Lower lobe of right lung (tissue), 2 donors: ENCODE measurements around the gene DNAH3. TPM values are rescaled to one million over a fixed set of nuclear protein-coding genes. Genes with fewer than 3 reads are reported as not detected.
"Not testable (repeated sequence)": the region's sequence is repeated elsewhere in the genome, so short reads cannot be mapped to it uniquely, and the experiment has no call there.

Experiments used
- ATAC-seq, 2 donors: fragments of 200-7000 bp; cut with Tn5 transposase; one replicate each; pipeline ENCODE4 v1.9.1; 2020 to 2022; ENCODE audit warnings: mild to moderate bottlenecking in 2 of 2, moderate library complexity in 2 of 2
- DNase-seq: peaks from one replicate; pipeline ENCODE4 v3.0.0-alpha.2; 2020
- H3K27ac ChIP-seq: fragments of 200-600 bp; one replicate; pipeline ENCODE4 v1.8.0; 2022
- H3K27me3 ChIP-seq: fragments of 200-600 bp; one replicate; pipeline ENCODE4 v1.8.0; 2022; ENCODE audit warnings: low read depth
- H3K36me3 ChIP-seq: fragments of 200-600 bp; one replicate; pipeline ENCODE4 v1.8.0; 2022; ENCODE audit warnings: mild to moderate bottlenecking
- H3K4me1 ChIP-seq: fragments of 200-600 bp; one replicate; pipeline ENCODE4 v1.8.0; 2022
- H3K4me3 ChIP-seq: fragments of 200-600 bp; one replicate; pipeline ENCODE4 v1.8.0; 2022; ENCODE audit warnings: mild to moderate bottlenecking
- H3K9me3 ChIP-seq: fragments of 200-600 bp; one replicate; pipeline ENCODE4 v1.8.0; 2022
- CTCF ChIP-seq: fragments of 200-600 bp; IDR thresholded peaks from one replicate; pipeline ENCODE4 v1.8.0; 2022; ENCODE audit warnings: antibody characterized with exemption, mild to moderate bottlenecking
- intact Hi-C: fragments of 100-400 bp; cut with DNase I; formaldehyde crosslinking; loops from one replicate; pipeline ENCODE4 v1.11.0; 2022
- total RNA-seq: library from RNA; stranded (reverse); fragmentation: NEBNext Ultra II Directional; extraction: Animal tissue kit (Norgen Biotek cat#: 25700); gene quantifications from one replicate; pipeline ENCODE4 v1.2.1, GENCODE V29; 2021
- donor health status: DM: no; HTN: yes; CAD: no; lungs with severe emphysema.

DNAH3 gene
- total RNA-seq, 1 donor from 2014 or later: 10.9 TPM

DNA sequence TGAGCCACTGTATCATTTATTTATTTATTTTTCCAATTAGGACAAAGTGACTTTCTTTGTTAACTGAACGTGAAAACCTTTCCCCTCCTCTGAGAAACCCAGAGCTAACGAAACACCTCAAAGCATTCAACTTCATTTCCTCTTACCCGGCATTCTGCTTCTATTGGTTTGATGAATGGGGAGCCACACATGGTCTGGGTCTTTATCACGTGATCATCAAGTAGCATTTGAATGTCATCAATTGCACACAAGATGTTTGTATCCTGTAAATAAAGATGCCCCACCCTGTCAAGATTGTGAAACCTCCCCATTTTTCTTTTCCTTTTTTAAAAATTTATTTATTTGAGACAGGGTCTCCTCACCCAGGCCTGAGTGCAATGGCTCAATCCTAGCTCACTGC, 80.1 kb downstream of the DNAH3 start:
- Histone ChIP-seq H3K4me1 (no peaks in the 10 kb centered on the region), H3K27ac (no peak overlapping the region), H3K36me3 (no peaks in the 10 kb centered on the region), H3K9me3 (no peaks in the 10 kb centered on the region), H3K4me3 (no peak overlapping the region), H3K27me3 (no peaks in the 10 kb centered on the region)
- DNase-seq (no peak), ATAC-seq (no peak)
- TF ChIP-seq CTCF: no peak
- intact Hi-C loops: no loop called here

DNA sequence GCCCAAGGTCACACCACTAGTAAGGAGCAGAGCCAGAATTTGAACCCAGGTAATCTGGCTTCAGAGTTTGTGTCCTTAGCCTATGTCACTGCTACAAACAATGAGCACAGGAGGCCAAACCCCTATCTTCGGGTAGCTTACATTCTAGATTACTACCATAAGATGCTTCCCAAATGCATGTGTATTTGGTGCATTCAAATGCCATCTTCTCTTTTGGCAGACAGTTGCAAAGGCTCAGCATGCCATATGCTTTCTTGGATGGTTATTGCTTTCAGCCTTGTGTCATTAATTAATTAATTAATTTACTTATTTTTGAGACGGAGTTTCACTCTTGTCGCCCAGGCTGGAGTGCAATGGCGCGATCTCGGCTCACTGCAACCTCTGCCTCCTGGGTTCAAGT, 80.7 kb downstream of the DNAH3 start:
- ATAC-seq: no peak
- H3K27ac ChIP-seq: no peak overlapping the region
- H3K4me1 ChIP-seq: no peaks in the 10 kb centered on the region
- DNase-seq: no peak
- no peaks in the 10 kb centered on the region for H3K36me3 ChIP-seq
- TF ChIP-seq CTCF: no peak
- H3K4me3 ChIP-seq: no peak overlapping the region
- intact Hi-C loops: no loop called here
- no peaks in the 10 kb centered on the region for H3K9me3 ChIP-seq
- no peaks in the 10 kb centered on the region for H3K27me3 ChIP-seq

- Histone ChIP-seq H3K4me3 (no peak overlapping the region), H3K36me3 (no peaks in the 10 kb centered on the region), H3K27ac (no peak overlapping the region), H3K9me3 (no peaks in the 10 kb centered on the region), H3K27me3 (no peaks in the 10 kb centered on the region), H3K4me1 (no peaks in the 10 kb centered on the region)
- no peak for TF ChIP-seq CTCF
- intact Hi-C loops: no loop called here
- no peak for ATAC-seq
- DNase-seq: no peak
These were observed 86.4 kb downstream of the DNAH3 start for GRCh38 chr16:21064203-21064602.

DNA sequence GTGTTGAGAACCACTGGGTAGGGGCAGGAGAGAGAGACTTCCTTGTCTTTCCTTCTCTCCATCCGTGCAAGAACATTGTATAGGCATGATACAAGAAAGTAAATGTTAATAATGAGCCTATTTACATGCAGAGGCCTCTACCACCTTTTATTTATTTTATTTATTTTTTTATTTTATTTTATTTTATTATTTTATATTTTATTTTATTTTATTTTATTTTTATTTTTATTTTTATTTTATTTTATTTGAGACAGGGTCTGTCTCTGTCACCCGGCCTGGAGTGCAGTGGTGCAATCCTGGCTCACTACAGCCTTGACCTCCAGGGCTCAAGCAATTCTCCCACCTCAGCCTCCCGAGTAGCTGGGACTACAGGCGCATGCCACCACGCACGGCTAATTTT, 87.3 kb downstream of the DNAH3 start:
- H3K4me1 ChIP-seq, intact Hi-C loops, H3K4me3 ChIP-seq: not testable (repeated sequence)

GRCh38 chr16:21060027-21060510, 90.6 kb downstream of the DNAH3 start:
- no peaks in the 10 kb centered on the region for H3K36me3 ChIP-seq
- intact Hi-C loops: no loop called here
- no peak for DNase-seq

More for the DNA sequence above, 87.3 kb downstream of the DNAH3 start:
- ATAC-seq, DNase-seq, H3K27me3 ChIP-seq, H3K36me3 ChIP-seq, H3K9me3 ChIP-seq, H3K27ac ChIP-seq: not testable (repeated sequence)

DNA sequence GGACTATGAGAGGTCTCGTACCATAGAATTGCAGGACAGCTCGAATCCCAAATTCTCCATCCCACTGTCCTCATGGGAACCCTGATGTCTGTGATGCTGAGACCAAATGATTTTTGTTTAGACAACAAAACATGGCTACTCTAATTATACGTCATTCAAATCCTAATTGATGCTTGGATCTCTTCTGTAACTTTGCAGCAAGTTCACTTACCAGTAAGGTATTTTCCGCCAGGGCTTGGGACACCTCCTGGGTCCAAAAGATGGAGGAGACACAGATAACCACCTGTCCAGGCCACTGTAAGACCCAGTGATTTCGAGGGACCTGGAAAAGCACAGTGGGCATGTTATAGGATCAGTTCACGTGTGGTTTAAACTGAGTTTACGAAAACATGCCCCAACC, 92.8 kb downstream of the DNAH3 start:
- no peak for TF ChIP-seq CTCF
- no peaks in the 10 kb centered on the region for H3K27me3 ChIP-seq
- DNase-seq (no peak), ATAC-seq (no peak)
- H3K27ac ChIP-seq: no peak overlapping the region
- intact Hi-C loops: no loop called here
- no peaks in the 10 kb centered on the region for H3K9me3 ChIP-seq
- H3K4me1 ChIP-seq: no peaks in the 10 kb centered on the region
- no peak overlapping the region for H3K4me3 ChIP-seq
- H3K36me3 ChIP-seq: no peaks in the 10 kb centered on the region

More at GRCh38 chr16:21060027-21060510, 90.6 kb downstream of the DNAH3 start:
- no peaks in the 10 kb centered on the region for H3K4me1 ChIP-seq
- no peak for TF ChIP-seq CTCF
- H3K4me3 ChIP-seq: no peak overlapping the region
- no peak for ATAC-seq
- no peaks in the 10 kb centered on the region for H3K9me3 ChIP-seq
- H3K27ac ChIP-seq: no peak overlapping the region
- no peaks in the 10 kb centered on the region for H3K27me3 ChIP-seq
